Right forelimb (tissue), 1 donor: ENCODE measurements around the gene ARHGEF25.
"Not testable (repeated sequence)": the region's sequence is repeated elsewhere in the genome, so short reads cannot be mapped to it uniquely, and the experiment has no call there.

ENCODE experiments used
- DNase-seq: peaks from one replicate; pipeline ENCODE4 v3.0.0-alpha.2; 2018

Gene ARHGEF25

GRCh38 chr12:57622293-57623245 lies 11.3 kb downstream of the ARHGEF25 start:
- no peak for DNase-seq

GRCh38 chr12:57623385-57623784 lies 12.2 kb downstream of the ARHGEF25 start:
- DNase-seq = no peak

GRCh38 chr12:57623811-57624390 lies 12.7 kb downstream of the ARHGEF25 start:
- DNase-seq = no peak

- no peak for DNase-seq
Measured at GRCh38 chr12:57624441-57625220, 13.4 kb downstream of the ARHGEF25 start.

GRCh38 chr12:57625261-57626032 lies 14.2 kb downstream of the ARHGEF25 start:
- no peak for DNase-seq

- no peak for DNase-seq
Measured at GRCh38 chr12:57626111-57626920, 15.1 kb downstream of the ARHGEF25 start.

- DNase-seq = no peak
Measured at GRCh38 chr12:57626921-57627445, 15.7 kb downstream of the ARHGEF25 start.

- peak; percentile 44 for DNase-seq
Measured at GRCh38 chr12:57627501-57628279, 16.5 kb downstream of the ARHGEF25 start.

GRCh38 chr12:57628280-57629191 lies 17.3 kb downstream of the ARHGEF25 start:
- DNase-seq = no peak

- DNase-seq = no peak
Measured at GRCh38 chr12:57629897-57630471, 18.7 kb downstream of the ARHGEF25 start.

- DNase-seq = peak; percentile 18
Measured at GRCh38 chr12:57630891-57631433, 19.7 kb downstream of the ARHGEF25 start.

GRCh38 chr12:57631566-57632072 lies 20.4 kb downstream of the ARHGEF25 start:
- no peak for DNase-seq

- DNase-seq = no peak
Measured at GRCh38 chr12:57632073-57632957, 21.1 kb downstream of the ARHGEF25 start.

- peak; percentile 83 for DNase-seq
Measured at GRCh38 chr12:57632958-57633840, 22.0 kb downstream of the ARHGEF25 start, which contains the start of gene B4GALNT1. Gene B4GALNT1 (minus strand): TSS chr12:57633201. CDS start chr12:57632132, 1,069 bp downstream.

- not testable (repeated sequence) for DNase-seq
Measured at GRCh38 chr12:57636731-57637130, 25.5 kb downstream of the ARHGEF25 start.

GRCh38 chr12:57637364-57637763 lies 26.1 kb downstream of the ARHGEF25 start:
- DNase-seq = no peak
